HCT116 (cell line): ENCODE measurements around the gene SLC35F3. TPM values are rescaled to one million over a fixed set of nuclear protein-coding genes. Genes with fewer than 3 reads are reported as not detected.

Source experiments
- ATAC-seq: fragments of 200-7000 bp; cut with Tn5 transposase; 2 replicates; pipeline ENCODE4 v1.9.1; 2020; ENCODE audit warnings: mild to moderate bottlenecking, moderate library complexity
- BruUV-seq: library from RNA; stranded (reverse); fragments of 400-500 nt; replicated peaks from 2 replicates; lab custom pipeline; 2021; lab: Mats Ljungman, UMichigan
- CTCF ChIA-PET: fragments of 300-600 bp; sonication (Branson Sonifier 250); formaldehyde crosslinking; loops from one replicate; lab custom pipeline; 2021; ENCODE audit warnings: antibody characterized with exemption; lab: Charles Lee
- POLR2A ChIA-PET: fragments of 300-600, 350-600 bp; sonication (Branson Sonifier 250); formaldehyde crosslinking; loops from one replicate; lab custom pipeline; 2021; ENCODE audit warnings: antibody characterized with exemption; lab: Charles Lee
- RAD21 ChIA-PET, 2 experiments: fragments of 300-600 bp; sonication (Branson Sonifier 250); formaldehyde crosslinking; loops; one replicate each; lab custom pipeline; 2023; ENCODE audit warnings: low total read pairs in 2 of 2; ENCODE audit not compliant: uncharacterized antibody in 2 of 2, unreplicated experiment in 2 of 2, low non-redundant PET in 1 of 2; lab: Charles Lee
- DNase-seq: peaks from one replicate; pipeline ENCODE4 v3.0.0-alpha.2; 2010; ENCODE audit warnings: low read depth, low spot score
- H2AFZ ChIP-seq: fragments of 200-600 bp; shearing (Covaris generic), sonication (generic); 2 replicates; pipeline ENCODE4 v1.6.1; 2017; ENCODE audit warnings: low read depth, mixed run types, mixed read lengths, antibody characterized with exemption, low read length; ENCODE audit not compliant: poor library complexity, severe bottlenecking
- H3K27ac ChIP-seq: 2 replicates; pipeline ENCODE4 v1.5.1; 2012; ENCODE audit warnings: low read depth, low read length
- H3K27me3 ChIP-seq: fragments of 200-600 bp; sonication (generic); 2 replicates; pipeline ENCODE4 v1.6.1; 2016; ENCODE audit warnings: mixed run types, low read length, mixed read lengths; ENCODE audit not compliant: insufficient read depth
- H3K36me3 ChIP-seq, 2 experiments: fragments of 200-500 bp in 1 of 2; fragments of 200-600 bp in 1 of 2; sonication (Bioruptor generic) in 1 of 2; sonication (generic) in 1 of 2; 2 replicates each; pipeline versions ENCODE4 v1.5.1 to v1.6.1; 2014 to 2016; ENCODE audit warnings: low read length in 2 of 2, inconsistent platforms in 1 of 2, mixed read lengths in 1 of 2, mixed run types in 1 of 2; ENCODE audit not compliant: insufficient read depth in 2 of 2, control insufficient read depth in 1 of 2
- H3K4me1 ChIP-seq, 2 experiments: fragments of 200-600 bp in 1 of 2; sonication (generic) in 1 of 2; 2 replicates each; pipeline versions ENCODE4 v1.5.1 to v1.6.1; 2012 to 2017; ENCODE audit warnings: low read length in 2 of 2, inconsistent platforms in 1 of 2, mild to moderate bottlenecking in 1 of 2, mixed read lengths in 1 of 2, mixed run types in 1 of 2, moderate library complexity in 1 of 2; ENCODE audit not compliant: insufficient read depth in 2 of 2, control insufficient read depth in 1 of 2
- H3K4me2 ChIP-seq: fragments of 200-600 bp; sonication (generic); 2 replicates; pipeline ENCODE4 v1.6.1; 2017; ENCODE audit warnings: mixed run types, low read length, mixed read lengths
- H3K4me3 ChIP-seq, 2 experiments: fragments of 200-600 bp in 1 of 2; sonication (generic) in 1 of 2; replicated peaks in 1 of 2; 2 replicates each; pipeline ENCODE4 v1.5.1; 2011 to 2016; ENCODE audit warnings: low read length in 2 of 2, control low read depth in 1 of 2, low read depth in 1 of 2, mild to moderate bottlenecking in 1 of 2, mixed read lengths in 1 of 2, mixed run types in 1 of 2
- H3K79me2 ChIP-seq: fragments of 200-600 bp; sonication (generic); 2 replicates; pipeline ENCODE4 v1.6.1; 2017; ENCODE audit warnings: mild to moderate bottlenecking, mixed run types, low read length, moderate library complexity, mixed read lengths; ENCODE audit not compliant: insufficient read depth
- H3K9ac ChIP-seq: fragments of 200-600 bp; sonication (generic); 2 replicates; pipeline ENCODE4 v1.6.1; 2016; ENCODE audit warnings: low read length, mixed read lengths
- H3K9me2 ChIP-seq: fragments of 200-600 bp; sonication (generic), shearing (Covaris generic); 2 replicates; pipeline ENCODE4 v1.6.1; 2017; ENCODE audit warnings: mixed run types, mild to moderate bottlenecking, moderate library complexity; ENCODE audit not compliant: insufficient read depth
- H3K9me3 ChIP-seq, 2 experiments: fragments of 200-500 bp in 1 of 2; fragments of 200-600 bp in 1 of 2; sonication (Bioruptor generic) in 1 of 2; sonication (generic) in 1 of 2; 2 replicates each; pipeline ENCODE4 v1.6.1; 2014 to 2017; ENCODE audit warnings: low read length in 2 of 2, mixed read lengths in 2 of 2, inconsistent platforms in 1 of 2, low read depth in 1 of 2, mild to moderate bottlenecking in 1 of 2, mixed run types in 1 of 2, moderate library complexity in 1 of 2; ENCODE audit not compliant: control insufficient read depth in 1 of 2, insufficient read depth in 1 of 2
- H4K20me1 ChIP-seq: fragments of 200-600 bp; sonication (generic), shearing (Covaris generic); 2 replicates; pipeline ENCODE4 v1.6.1; 2017; ENCODE audit warnings: mixed run types, mild to moderate bottlenecking, moderate library complexity; ENCODE audit not compliant: insufficient read depth
- CBX3 ChIP-seq: IDR thresholded peaks from 2 replicates; pipeline ENCODE4 v1.6.1; 2012; ENCODE audit warnings: low read depth
- CEBPB ChIP-seq: IDR thresholded peaks from 2 replicates; pipeline ENCODE4 v1.6.1; 2012; ENCODE audit warnings: low read depth
- ELF1 ChIP-seq: IDR thresholded peaks from 2 replicates; pipeline ENCODE4 v1.6.1; 2012; ENCODE audit warnings: low read depth, borderline replicate concordance
- EZH2phosphoT487 ChIP-seq: fragments of 200-600 bp; IDR thresholded peaks from 2 replicates; pipeline ENCODE4 v1.6.1; 2018; ENCODE audit warnings: antibody characterized with exemption, borderline replicate concordance
- FOSL1 ChIP-seq: IDR thresholded peaks from 2 replicates; pipeline ENCODE4 v1.6.1; 2012; ENCODE audit warnings: low read depth
- POLR2A ChIP-seq: IDR thresholded peaks from 2 replicates; pipeline ENCODE4 v1.7.0; 2011; ENCODE audit warnings: borderline replicate concordance; ENCODE audit not compliant: insufficient read depth, insufficient read length; ENCODE audit errors: extremely low read depth
- POLR2AphosphoS5 ChIP-seq: IDR thresholded peaks from 2 replicates; pipeline ENCODE4 v1.6.1; 2011; ENCODE audit warnings: mild to moderate bottlenecking, low read depth, low read length, moderate library complexity
- RAD21 ChIP-seq: IDR thresholded peaks from 2 replicates; pipeline ENCODE4 v1.6.1; 2012; ENCODE audit warnings: low read depth, mild to moderate bottlenecking
- YY1 ChIP-seq: IDR thresholded peaks from 2 replicates; pipeline ENCODE4 v1.6.1; 2011; ENCODE audit warnings: low read length, low read depth, moderate library complexity, mild to moderate bottlenecking; ENCODE audit not compliant: insufficient replicate concordance; ENCODE audit errors: extremely low read depth
- ZNF274 ChIP-seq: fragments of 200-500 bp; sonication (Bioruptor generic); IDR thresholded peaks from 2 replicates; pipeline ENCODE4 v1.6.1; 2014; ENCODE audit warnings: mild to moderate bottlenecking, low read depth, low read length, inconsistent platforms
- intact Hi-C: fragments of 100-400 bp; cut with micrococcal nuclease; formaldehyde crosslinking; loops from 2 replicates; pipeline ENCODE4 v1.10.0; 2022
- total RNA-seq: library from RNA; stranded (reverse); gene quantifications from one replicate; pipeline ENCODE4 v1.2.1, GENCODE V29; 2021; ENCODE audit not compliant: unreplicated experiment
- TF ChIP-seq, protein P1 (sequence below): IDR thresholded peaks from 2 replicates; pipeline ENCODE4 v1.6.1; 2012
- TF ChIP-seq, protein P2 (sequence below), 3 experiments: fragments of 200-600 bp in 1 of 3; sonication (generic) in 1 of 3; IDR thresholded peaks in 2 of 3; conservative IDR thresholded peaks in 1 of 3; 2 replicates each; pipeline ENCODE4 v1.5.1; 2012 to 2017; ENCODE audit warnings: low read depth in 2 of 3, low read length in 2 of 3, antibody characterized with exemption in 1 of 3, borderline replicate concordance in 1 of 3, control low read depth in 1 of 3, mild to moderate bottlenecking in 1 of 3, mixed read lengths in 1 of 3, mixed run types in 1 of 3, moderate library complexity in 1 of 3; ENCODE audit not compliant: insufficient read depth in 1 of 3

SLC35F3 gene
- total RNA-seq, 1 experiment from 2014 or later, result 6.4 TPM

DNA sequence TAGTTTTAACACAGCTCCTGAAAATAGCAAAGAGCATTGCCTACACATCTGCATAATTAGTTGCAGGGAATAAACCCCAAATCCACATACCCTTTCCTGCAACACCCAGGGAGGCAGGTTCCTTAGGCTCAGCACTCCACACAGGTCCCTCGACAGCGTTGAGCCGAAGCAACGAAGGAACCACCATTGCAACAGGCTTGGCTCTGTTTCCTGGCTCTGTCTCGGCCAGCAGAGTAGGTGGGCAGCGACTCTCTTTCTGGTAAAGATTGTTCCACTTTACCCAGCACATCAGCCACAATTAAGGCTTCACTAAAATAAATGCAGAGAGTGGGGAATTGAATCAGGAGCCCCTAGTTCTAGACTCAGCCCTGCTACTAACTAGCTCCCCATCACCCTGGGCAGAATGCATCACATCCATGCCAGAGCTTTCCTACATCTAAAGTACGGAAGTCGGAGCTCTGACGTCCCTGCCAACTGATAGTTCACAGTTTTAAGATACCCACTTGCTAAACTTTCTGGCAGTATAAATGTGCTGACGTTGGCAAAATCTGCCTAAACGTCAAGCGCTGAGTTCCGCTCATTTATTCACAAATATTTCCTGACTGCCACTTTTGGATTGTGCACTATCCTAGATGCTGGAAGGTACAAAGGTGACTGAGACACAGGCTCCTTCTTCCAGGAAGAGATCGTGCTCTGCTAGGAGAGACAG, 389.8 kb downstream of the SLC35F3 start:
- Histone ChIP-seq H3K27me3 (no peaks in the 10 kb centered on the region), H3K4me3 (no peak overlapping the region), H3K27ac (no peak overlapping the region), H3K36me3 (no peaks in the 10 kb centered on the region), H3K79me2 (no peaks in the 10 kb centered on the region), H2AFZ (no peak overlapping the region)
- no TSS peak for BruUV-seq
- CTCF ChIA-PET, result no interaction called here
- ATAC-seq, result no peak
- intact Hi-C loops, result no loop called here
- RAD21 ChIA-PET, result no interaction called here
- TF ChIP-seq EZH2phosphoT487, result no peak
- TF ChIP-seq YY1, result no peak
- no peak for TF ChIP-seq CEBPB
- TF ChIP-seq FOSL1, result no peak
- no peak for TF ChIP-seq ELF1
- TF ChIP-seq CBX3, result no peak
- TF ChIP-seq POLR2A, result no peak
- TF ChIP-seq, protein P1, sequence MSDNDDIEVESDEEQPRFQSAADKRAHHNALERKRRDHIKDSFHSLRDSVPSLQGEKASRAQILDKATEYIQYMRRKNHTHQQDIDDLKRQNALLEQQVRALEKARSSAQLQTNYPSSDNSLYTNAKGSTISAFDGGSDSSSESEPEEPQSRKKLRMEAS, result no peak
- TF ChIP-seq POLR2AphosphoS5, result no peak
- TF ChIP-seq RAD21, result no peak
- TF ChIP-seq, protein P2, sequence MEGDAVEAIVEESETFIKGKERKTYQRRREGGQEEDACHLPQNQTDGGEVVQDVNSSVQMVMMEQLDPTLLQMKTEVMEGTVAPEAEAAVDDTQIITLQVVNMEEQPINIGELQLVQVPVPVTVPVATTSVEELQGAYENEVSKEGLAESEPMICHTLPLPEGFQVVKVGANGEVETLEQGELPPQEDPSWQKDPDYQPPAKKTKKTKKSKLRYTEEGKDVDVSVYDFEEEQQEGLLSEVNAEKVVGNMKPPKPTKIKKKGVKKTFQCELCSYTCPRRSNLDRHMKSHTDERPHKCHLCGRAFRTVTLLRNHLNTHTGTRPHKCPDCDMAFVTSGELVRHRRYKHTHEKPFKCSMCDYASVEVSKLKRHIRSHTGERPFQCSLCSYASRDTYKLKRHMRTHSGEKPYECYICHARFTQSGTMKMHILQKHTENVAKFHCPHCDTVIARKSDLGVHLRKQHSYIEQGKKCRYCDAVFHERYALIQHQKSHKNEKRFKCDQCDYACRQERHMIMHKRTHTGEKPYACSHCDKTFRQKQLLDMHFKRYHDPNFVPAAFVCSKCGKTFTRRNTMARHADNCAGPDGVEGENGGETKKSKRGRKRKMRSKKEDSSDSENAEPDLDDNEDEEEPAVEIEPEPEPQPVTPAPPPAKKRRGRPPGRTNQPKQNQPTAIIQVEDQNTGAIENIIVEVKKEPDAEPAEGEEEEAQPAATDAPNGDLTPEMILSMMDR (IDR thresholded peaks at IDR 0.05 in 2 of 3, conservative IDR thresholded peaks at IDR 0.05 in 1 of 3; ENCODE audit: borderline replicate concordance in 1 of 3, insufficient read depth in 1 of 3, low read depth in 2 of 3, low read length in 2 of 3), result no peak
- no peak for TF ChIP-seq ZNF274
- TF ChIP-seq, all 23 proteins: peak for 0
- Histone ChIP-seq H3K4me2 (no peak overlapping the region), H3K9me3 (no peaks in the 10 kb centered on the region), H3K9me2 (no peaks in the 10 kb centered on the region), H4K20me1 (no peaks in the 10 kb centered on the region), H3K9ac (no peak overlapping the region), H3K4me1 (no peaks in the 10 kb centered on the region)
- POLR2A ChIA-PET, result no interaction called here
- no peak for DNase-seq
